ENCODE data around the gene WFDC1.

Gene WFDC1, protein sequence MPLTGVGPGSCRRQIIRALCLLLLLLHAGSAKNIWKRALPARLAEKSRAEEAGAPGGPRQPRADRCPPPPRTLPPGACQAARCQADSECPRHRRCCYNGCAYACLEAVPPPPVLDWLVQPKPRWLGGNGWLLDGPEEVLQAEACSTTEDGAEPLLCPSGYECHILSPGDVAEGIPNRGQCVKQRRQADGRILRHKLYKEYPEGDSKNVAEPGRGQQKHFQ

DNA sequence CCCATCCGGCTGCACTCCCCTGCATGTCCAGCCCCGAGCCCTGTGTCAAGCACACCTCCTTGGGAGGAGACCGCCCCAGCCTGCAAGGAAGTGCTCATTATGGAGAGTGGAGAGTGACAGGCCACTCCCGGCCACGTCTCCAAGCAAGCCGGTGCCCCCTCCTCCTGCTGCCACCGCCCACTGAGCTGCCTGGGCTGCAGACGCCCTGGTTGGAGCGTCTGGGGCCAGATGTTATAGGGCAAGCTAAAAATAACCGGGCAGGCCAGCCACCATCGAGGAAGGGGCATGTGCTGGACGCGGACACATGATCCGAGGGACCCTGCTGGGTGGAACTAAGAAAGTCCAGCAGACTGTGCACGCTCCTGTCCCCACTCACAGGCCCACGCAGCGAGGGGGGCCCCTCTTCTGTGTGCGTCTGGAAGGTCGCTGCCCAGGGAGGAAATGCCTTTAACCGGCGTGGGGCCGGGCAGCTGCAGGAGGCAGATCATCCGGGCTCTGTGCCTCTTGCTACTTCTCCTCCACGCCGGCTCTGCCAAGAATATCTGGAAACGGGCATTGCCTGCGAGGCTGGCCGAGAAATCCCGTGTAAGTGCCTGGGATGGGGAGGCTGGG is at the start of gene WFDC1:
WFDC1 (plus strand) TSS at position 348 of the 612 bp plus-strand sequence; CDS start at position 442, 94 bp downstream.
- Histone ChIP-seq H3K9ac (ENCODE audit: insufficient read length, low read depth) (peak within 1 kb of the TSS; percentile 62), H3K27me3 (ENCODE audit: insufficient read depth, insufficient read length) (peaks cover 10% of the 10 kb centered on the region)

DNA sequence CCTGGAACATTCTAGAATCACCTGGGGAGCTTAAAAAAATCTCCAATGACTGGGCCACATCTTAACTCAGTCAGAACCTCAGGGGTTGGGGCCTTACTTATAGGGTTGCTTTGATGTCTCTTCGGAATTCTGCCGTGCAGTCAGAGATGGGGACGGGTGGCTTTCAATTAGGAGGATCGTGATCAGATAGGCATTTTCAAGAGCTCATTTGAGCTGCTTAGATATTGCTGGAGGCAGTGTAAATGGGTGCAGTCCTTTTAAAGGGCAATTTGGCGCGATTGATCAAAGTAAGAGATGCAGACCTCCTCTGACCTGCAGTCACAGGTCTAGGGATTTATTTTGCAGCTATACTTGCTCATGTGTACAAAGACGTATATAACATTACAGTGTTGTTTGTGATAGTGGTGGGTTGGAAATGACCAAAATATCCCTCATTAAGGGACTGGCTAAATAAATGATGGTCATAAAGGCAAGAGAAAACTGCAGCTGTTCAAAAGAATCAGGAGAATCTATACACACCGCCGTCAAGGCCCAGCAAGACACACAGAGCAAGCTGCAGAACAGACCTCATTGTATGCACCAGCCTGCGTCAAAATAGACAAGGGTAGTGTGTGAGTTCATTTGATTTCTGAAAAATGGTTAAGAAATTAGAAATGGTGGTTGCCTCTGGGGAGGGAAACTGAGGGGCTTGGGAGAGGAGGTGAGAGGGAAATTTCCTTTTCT is 48.6 kb upstream of the WFDC1 start:
- Histone ChIP-seq H3K36me3 (ENCODE audit: insufficient read depth, insufficient read length, low read length) (no peaks in the 10 kb centered on the region), H3K9me3 (ENCODE audit: insufficient read depth, low read length) (peaks cover 16% of the 10 kb centered on the region; the same call in 1 of the 2 replicates), H3K9ac (ENCODE audit: insufficient read length, low read depth) (no peak overlapping the region), H3K4me3 (ENCODE audit: insufficient read length, low read depth) (no peak overlapping the region), H3K27me3 (ENCODE audit: insufficient read depth, insufficient read length) (no peaks in the 10 kb centered on the region), H3K4me1 (ENCODE audit: insufficient read depth, insufficient read length) (no peaks in the 10 kb centered on the region)
- DNase-seq (ENCODE audit: low read depth, low spot score) = no peak
- TF ChIP-seq ZNF274 (IDR thresholded peaks at IDR 0.05; ENCODE audit: low read depth, low read length) (no peak), SUZ12 (IDR thresholded peaks at IDR 0.05; ENCODE audit: extremely low read depth, insufficient read depth, insufficient read length) (no peak), YY1 (IDR thresholded peaks at IDR 0.05; ENCODE audit: insufficient read depth, insufficient read length) (no peak)

More for the DNA sequence above, at the start of gene WFDC1:
- H3K9me3 ChIP-seq (ENCODE audit: insufficient read depth, low read length) = no peaks in the 10 kb centered on the region
- H3K4me3 ChIP-seq (ENCODE audit: insufficient read length, low read depth) = peak within 1 kb of the TSS; percentile 24
- H3K4me1 ChIP-seq (ENCODE audit: insufficient read depth, insufficient read length) = peaks cover 26% of the 10 kb centered on the region
- H3K36me3 ChIP-seq (ENCODE audit: insufficient read depth, insufficient read length, low read length) = no peaks in the 10 kb centered on the region
- DNase-seq (ENCODE audit: low read depth, low spot score) = no peak
- no peak for TF ChIP-seq YY1 (IDR thresholded peaks at IDR 0.05; ENCODE audit: insufficient read depth, insufficient read length)
- no peak for TF ChIP-seq ZNF274 (IDR thresholded peaks at IDR 0.05; ENCODE audit: low read depth, low read length)

DNA sequence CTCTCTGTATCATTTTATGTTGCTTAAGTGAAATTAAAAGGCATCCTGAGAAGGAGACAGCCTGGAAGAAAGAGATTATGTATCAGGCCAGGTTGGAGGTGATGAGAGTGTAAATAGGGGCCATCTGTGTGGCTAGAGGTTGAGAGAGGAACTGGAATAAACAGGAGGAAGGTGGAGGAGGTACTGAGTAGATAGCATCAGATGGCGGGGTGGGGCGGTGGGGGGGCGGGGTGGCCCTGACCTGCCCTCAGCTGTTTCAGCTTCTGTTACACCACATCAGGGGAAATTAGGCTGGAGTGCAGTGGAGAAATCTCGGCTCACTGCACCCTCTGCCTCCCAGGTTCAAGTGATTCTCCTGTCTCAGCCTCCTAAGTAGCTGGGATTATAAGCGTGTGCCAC is 48.0 kb upstream of the WFDC1 start:
- Histone ChIP-seq H3K36me3 (ENCODE audit: insufficient read depth, insufficient read length, low read length) (no peaks in the 10 kb centered on the region), H3K9ac (ENCODE audit: insufficient read length, low read depth) (no peak overlapping the region), H3K27me3 (ENCODE audit: insufficient read depth, insufficient read length) (no peaks in the 10 kb centered on the region), H3K4me1 (ENCODE audit: insufficient read depth, insufficient read length) (no peaks in the 10 kb centered on the region), H3K4me3 (ENCODE audit: insufficient read length, low read depth) (no peak overlapping the region), H3K9me3 (ENCODE audit: insufficient read depth, low read length) (peaks cover 16% of the 10 kb centered on the region; the same call in 1 of the 2 replicates)
- TF ChIP-seq ZNF274 (IDR thresholded peaks at IDR 0.05; ENCODE audit: low read depth, low read length) (no peak), YY1 (IDR thresholded peaks at IDR 0.05; ENCODE audit: insufficient read depth, insufficient read length) (no peak), SUZ12 (IDR thresholded peaks at IDR 0.05; ENCODE audit: extremely low read depth, insufficient read depth, insufficient read length) (no peak)
- no peak for DNase-seq (ENCODE audit: low read depth, low spot score)

DNA sequence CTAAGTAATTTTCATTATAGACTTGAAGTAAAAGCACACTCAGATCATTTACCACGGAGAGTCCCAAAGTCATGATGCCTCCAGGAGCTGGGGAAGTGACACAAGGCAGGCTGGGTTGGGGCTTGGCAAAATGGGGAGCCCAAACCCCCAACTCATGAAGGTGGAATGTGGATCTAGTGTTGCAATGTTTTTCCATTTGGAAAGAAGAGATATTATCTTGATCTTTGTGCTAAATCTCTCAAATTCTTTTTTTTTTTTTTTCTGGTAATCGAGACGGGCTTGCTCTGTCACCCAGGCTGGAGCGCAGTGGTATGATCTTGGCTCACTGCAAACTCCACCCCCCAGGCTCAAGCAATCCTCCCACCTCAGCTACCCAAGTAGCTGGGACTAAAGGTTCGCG is 47.3 kb upstream of the WFDC1 start:
- no peak for DNase-seq (ENCODE audit: low read depth, low spot score)
- TF ChIP-seq SUZ12 (IDR thresholded peaks at IDR 0.05; ENCODE audit: extremely low read depth, insufficient read depth, insufficient read length) (no peak), ZNF274 (IDR thresholded peaks at IDR 0.05; ENCODE audit: low read depth, low read length) (no peak), YY1 (IDR thresholded peaks at IDR 0.05; ENCODE audit: insufficient read depth, insufficient read length) (no peak)
- Histone ChIP-seq H3K9ac (ENCODE audit: insufficient read length, low read depth) (no peak overlapping the region), H3K27me3 (ENCODE audit: insufficient read depth, insufficient read length) (no peaks in the 10 kb centered on the region), H3K9me3 (ENCODE audit: insufficient read depth, low read length) (peaks cover 16% of the 10 kb centered on the region; the same call in 1 of the 2 replicates), H3K4me3 (ENCODE audit: insufficient read length, low read depth) (no peak overlapping the region), H3K4me1 (ENCODE audit: insufficient read depth, insufficient read length) (peaks cover 5% of the 10 kb centered on the region), H3K36me3 (ENCODE audit: insufficient read depth, insufficient read length, low read length) (no peaks in the 10 kb centered on the region)

DNA sequence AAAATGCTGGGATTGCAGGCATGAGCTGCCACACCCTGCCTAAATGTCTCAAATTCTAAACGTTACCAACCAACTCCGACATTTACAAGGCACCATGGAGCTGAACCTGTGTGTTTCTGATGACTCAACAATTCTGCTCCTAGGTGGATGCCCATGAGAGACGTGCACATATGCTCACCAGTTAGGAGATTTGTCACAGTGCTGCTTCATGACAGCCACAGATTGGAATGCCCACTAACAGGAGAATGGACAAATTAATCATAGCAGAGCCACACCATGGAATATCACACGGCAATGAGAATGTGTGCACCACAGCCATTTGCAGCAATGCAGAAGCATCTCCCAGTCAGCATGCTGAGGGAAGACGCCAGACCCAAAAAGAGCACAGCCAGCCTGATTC is 46.8 kb upstream of the WFDC1 start:
- no peak for DNase-seq (ENCODE audit: low read depth, low spot score)
- H3K36me3 ChIP-seq (ENCODE audit: insufficient read depth, insufficient read length, low read length) = no peaks in the 10 kb centered on the region
- H3K9me3 ChIP-seq (ENCODE audit: insufficient read depth, low read length) = peaks cover 16% of the 10 kb centered on the region; the same call in 1 of the 2 replicates
- peaks cover 7% of the 10 kb centered on the region for H3K4me1 ChIP-seq (ENCODE audit: insufficient read depth, insufficient read length)
- H3K9ac ChIP-seq (ENCODE audit: insufficient read length, low read depth) = no peak overlapping the region
- no peaks in the 10 kb centered on the region for H3K27me3 ChIP-seq (ENCODE audit: insufficient read depth, insufficient read length)
- H3K4me3 ChIP-seq (ENCODE audit: insufficient read length, low read depth) = no peak overlapping the region
- TF ChIP-seq ZNF274 (IDR thresholded peaks at IDR 0.05; ENCODE audit: low read depth, low read length) (no peak), SUZ12 (IDR thresholded peaks at IDR 0.05; ENCODE audit: extremely low read depth, insufficient read depth, insufficient read length) (no peak), YY1 (IDR thresholded peaks at IDR 0.05; ENCODE audit: insufficient read depth, insufficient read length) (no peak)

DNA sequence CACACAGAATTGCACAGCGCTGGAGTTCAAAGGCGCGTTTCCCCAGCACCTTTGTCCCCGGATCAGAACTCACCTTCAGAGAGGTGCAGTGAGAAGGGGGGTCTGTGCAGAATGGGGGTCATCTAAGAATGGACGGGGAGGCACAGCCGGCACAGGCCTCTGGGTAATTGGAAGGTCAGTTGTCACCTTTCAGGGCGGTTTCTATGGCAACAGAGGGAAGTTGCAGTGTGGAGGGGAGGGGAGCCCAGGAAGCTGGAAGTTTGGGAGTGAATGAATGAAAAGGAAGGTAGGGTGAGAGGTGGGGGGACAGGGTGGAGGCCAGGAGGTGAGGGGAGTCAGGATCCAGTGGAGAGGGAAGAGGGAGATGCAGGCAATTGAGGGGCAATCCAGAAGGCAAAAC is 42.5 kb upstream of the WFDC1 start:
- no peak for TF ChIP-seq YY1 (IDR thresholded peaks at IDR 0.05; ENCODE audit: insufficient read depth, insufficient read length)
- no peak overlapping the region for H3K9ac ChIP-seq (ENCODE audit: insufficient read length, low read depth)
- no peak overlapping the region for H3K4me3 ChIP-seq (ENCODE audit: insufficient read length, low read depth)
- H3K4me1 ChIP-seq (ENCODE audit: insufficient read depth, insufficient read length) = peaks cover 7% of the 10 kb centered on the region
- no peak for DNase-seq (ENCODE audit: low read depth, low spot score)
- H3K36me3 ChIP-seq (ENCODE audit: insufficient read depth, insufficient read length, low read length) = no peaks in the 10 kb centered on the region
- H3K27me3 ChIP-seq (ENCODE audit: insufficient read depth, insufficient read length) = no peaks in the 10 kb centered on the region
- H3K9me3 ChIP-seq (ENCODE audit: insufficient read depth, low read length) = peaks cover 15% of the 10 kb centered on the region

DNA sequence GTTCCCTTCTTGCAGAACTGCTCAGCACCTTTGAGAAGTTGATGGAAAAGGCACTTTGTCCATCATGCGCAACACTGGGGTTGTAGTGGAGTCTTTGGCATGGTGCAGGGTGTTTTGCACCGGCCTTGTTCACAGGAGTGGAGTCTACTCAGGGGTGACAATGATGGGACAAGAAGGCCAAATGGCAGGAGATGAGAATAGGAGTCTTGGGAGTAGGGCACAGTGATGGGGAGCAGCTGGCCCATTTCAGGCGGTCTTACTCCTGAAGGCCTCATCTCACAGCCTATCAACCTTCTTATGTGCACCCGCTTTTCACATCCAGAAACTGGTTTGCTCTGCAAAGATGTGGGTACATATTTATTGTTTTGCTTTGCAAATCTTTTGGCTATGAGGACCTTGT is 41.5 kb upstream of the WFDC1 start:
- peaks cover 18% of the 10 kb centered on the region for H3K9me3 ChIP-seq (ENCODE audit: insufficient read depth, low read length)
- peaks cover 7% of the 10 kb centered on the region for H3K4me1 ChIP-seq (ENCODE audit: insufficient read depth, insufficient read length)
- H3K4me3 ChIP-seq (ENCODE audit: insufficient read length, low read depth) = no peak overlapping the region
- TF ChIP-seq YY1 (IDR thresholded peaks at IDR 0.05; ENCODE audit: insufficient read depth, insufficient read length) = no peak
- no peak for TF ChIP-seq SUZ12 (IDR thresholded peaks at IDR 0.05; ENCODE audit: extremely low read depth, insufficient read depth, insufficient read length)
- TF ChIP-seq ZNF274 (IDR thresholded peaks at IDR 0.05; ENCODE audit: low read depth, low read length) = no peak
- H3K9ac ChIP-seq (ENCODE audit: insufficient read length, low read depth) = no peak overlapping the region
- H3K27me3 ChIP-seq (ENCODE audit: insufficient read depth, insufficient read length) = no peaks in the 10 kb centered on the region
- no peaks in the 10 kb centered on the region for H3K36me3 ChIP-seq (ENCODE audit: insufficient read depth, insufficient read length, low read length)
- DNase-seq (ENCODE audit: low read depth, low spot score) = no peak

Measured in NT2/D1 (cell line).